H1 (cell line): Measurements from ENCODE around the gene KCNA10. TPM values are rescaled to one million over a fixed set of nuclear protein-coding genes. Genes with fewer than 3 reads are reported as not detected.
A peak's percentile ranks its signal among the peaks of the same experiment; 100 is the strongest.

ENCODE experiments used
- CTCF ChIA-PET: fragments of 300-600 bp; sonication (Branson Sonifier 250); formaldehyde crosslinking; loops from one replicate; lab custom pipeline; 2021; ENCODE audit not compliant: partially characterized antibody; lab: Charles Lee
- POLR2A ChIA-PET: fragments of 300-600 bp; sonication (Branson Sonifier 250); formaldehyde crosslinking; loops from one replicate; lab custom pipeline; 2021; ENCODE audit warnings: inconsistent platforms; ENCODE audit not compliant: partially characterized antibody; lab: Charles Lee
- DNase-seq, 2 experiments: peaks; one replicate each; pipeline versions ENCODE4 v3.0.0 to v3.0.0-alpha.2; 2010 to 2022; ENCODE audit warnings: low spot score in 2 of 2, low read depth in 1 of 2, mixed read lengths in 1 of 2
- FAIRE-seq: peaks from 2 replicates; lab custom pipeline; 2011; peaks lifted over from hg19 to GRCh38; lab: Jason Lieb, UNC
- H2AFZ ChIP-seq: 2 replicates; pipeline ENCODE4 v1.8.1; 2012; ENCODE audit warnings: low read length, inconsistent platforms
- H2AK5ac ChIP-seq: 2 replicates; pipeline ENCODE4 v1.6.1; 2013; ENCODE audit warnings: low read depth, low read length
- H2BK120ac ChIP-seq: replicated peaks from 2 replicates; pipeline ENCODE3; 2013; ENCODE audit warnings: low read depth, low read length, inconsistent platforms
- H2BK12ac ChIP-seq: 2 replicates; pipeline ENCODE4 v1.6.1; 2013; ENCODE audit warnings: low read depth, low read length
- H2BK15ac ChIP-seq: 2 replicates; pipeline ENCODE4 v1.6.1; 2013; ENCODE audit warnings: low read length
- H2BK20ac ChIP-seq: 2 replicates; pipeline ENCODE4 v1.6.1; 2013; ENCODE audit warnings: low read length
- H2BK5ac ChIP-seq: 2 replicates; pipeline ENCODE4 v1.6.1; 2013; ENCODE audit warnings: low read depth, low read length
- H3K14ac ChIP-seq: 2 replicates; pipeline ENCODE4 v1.6.1; 2013; ENCODE audit warnings: inconsistent platforms; ENCODE audit not compliant: insufficient read length
- H3K18ac ChIP-seq: 2 replicates; pipeline ENCODE4 v1.6.1; 2013; ENCODE audit warnings: low read length; ENCODE audit errors: extremely low read depth
- H3K23ac ChIP-seq: 2 replicates; pipeline ENCODE4 v1.6.1; 2013; ENCODE audit warnings: inconsistent platforms; ENCODE audit not compliant: insufficient read length
- H3K23me2 ChIP-seq: 2 replicates; pipeline ENCODE4 v1.6.1; 2013; ENCODE audit warnings: low read depth, low read length
- H3K27ac ChIP-seq: 2 replicates; pipeline ENCODE4 v1.6.1; 2011; ENCODE audit warnings: low read depth, low read length, inconsistent platforms
- H3K27me3 ChIP-seq, 4 experiments: replicated peaks in 1 of 4; 1 replicate in 1 of 4; 2 replicates in 3 of 4; pipeline versions ENCODE4 v1.6.1 to v1.8.1; 2011 to 2013; ENCODE audit warnings: low read length in 3 of 4, mild to moderate bottlenecking in 3 of 4, inconsistent platforms in 2 of 4, mixed read lengths in 2 of 4, moderate library complexity in 1 of 4; ENCODE audit not compliant: control insufficient read depth in 3 of 4, insufficient read depth in 3 of 4; ENCODE audit errors: extremely low read depth in 1 of 4
- H3K36me3 ChIP-seq, 4 experiments: 2 replicates each; pipeline versions ENCODE4 v1.6.1 to v1.8.1; 2011 to 2013; ENCODE audit warnings: mild to moderate bottlenecking in 4 of 4, low read length in 3 of 4, moderate library complexity in 2 of 4, control low read depth in 1 of 4, inconsistent platforms in 1 of 4; ENCODE audit not compliant: insufficient read depth in 4 of 4, control insufficient read depth in 2 of 4
- H3K4ac ChIP-seq: replicated peaks from 2 replicates; pipeline ENCODE3; 2013; ENCODE audit warnings: low read length, low read depth, mixed read lengths, inconsistent platforms; ENCODE audit not compliant: insufficient read length
- H3K4me1 ChIP-seq, 4 experiments: replicated peaks in 1 of 4; 1 replicate in 1 of 4; 2 replicates in 3 of 4; pipeline versions ENCODE4 v1.6.1 to v1.8.1; 2011 to 2013; ENCODE audit warnings: low read length in 3 of 4, inconsistent platforms in 2 of 4, mixed read lengths in 1 of 4; ENCODE audit not compliant: insufficient read depth in 4 of 4, control insufficient read depth in 3 of 4
- H3K4me2 ChIP-seq, 2 experiments: 2 replicates each; pipeline versions ENCODE4 v1.6.1 to v1.8.1; 2011 to 2013; ENCODE audit warnings: low read depth in 2 of 2, low read length in 2 of 2, control low read depth in 1 of 2, inconsistent platforms in 1 of 2, mild to moderate bottlenecking in 1 of 2; ENCODE audit not compliant: insufficient read depth in 1 of 2
- H3K4me3 ChIP-seq, 4 experiments: fragments of 200-600, 300-600 bp in 1 of 4; sonication (generic), shearing (Covaris generic), sonication (Bioruptor Twin) in 1 of 4; 2 replicates each; pipeline versions ENCODE4 v1.5.1 to v1.8.1; 2011 to 2016; ENCODE audit warnings: low read length in 4 of 4, low read depth in 3 of 4, control low read depth in 2 of 4, inconsistent platforms in 2 of 4, mild to moderate bottlenecking in 2 of 4, mixed read lengths in 1 of 4, moderate library complexity in 1 of 4; ENCODE audit not compliant: insufficient read depth in 2 of 4; ENCODE audit errors: extremely low read depth in 1 of 4
- H3K56ac ChIP-seq: replicated peaks from 2 replicates; pipeline ENCODE3; 2013; ENCODE audit warnings: low read depth, mild to moderate bottlenecking, mixed read lengths, low read length, inconsistent platforms; ENCODE audit not compliant: insufficient read length
- H3K79me1 ChIP-seq: 2 replicates; pipeline ENCODE4 v1.6.1; 2013; ENCODE audit warnings: low read depth, low read length, control low read depth
- H3K79me2 ChIP-seq, 2 experiments: 2 replicates each; pipeline versions ENCODE4 v1.6.1 to v1.8.1; 2012 to 2013; ENCODE audit warnings: low read length in 2 of 2, mild to moderate bottlenecking in 2 of 2, inconsistent platforms in 1 of 2; ENCODE audit not compliant: insufficient read depth in 2 of 2, control insufficient read depth in 1 of 2
- H3K9ac ChIP-seq, 4 experiments: replicated peaks in 1 of 4; 1 replicate in 1 of 4; 2 replicates in 3 of 4; pipeline versions ENCODE4 v1.6.1 to v1.8.1; 2011 to 2013; ENCODE audit warnings: low read depth in 3 of 4, low read length in 3 of 4, control low read depth in 2 of 4, mild to moderate bottlenecking in 2 of 4, moderate library complexity in 2 of 4, inconsistent platforms in 1 of 4; ENCODE audit errors: extremely low read depth in 1 of 4
- H3K9me3 ChIP-seq, 2 experiments: 2 replicates each; pipeline versions ENCODE4 v1.6.1 to v1.8.1; 2012 to 2013; ENCODE audit warnings: mild to moderate bottlenecking in 2 of 2, moderate library complexity in 2 of 2, control low read depth in 1 of 2, inconsistent platforms in 1 of 2, low read depth in 1 of 2, low read length in 1 of 2, mixed read lengths in 1 of 2; ENCODE audit not compliant: insufficient read depth in 2 of 2
- H4K20me1 ChIP-seq, 2 experiments: replicated peaks in 1 of 2; 2 replicates each; pipeline versions ENCODE3 to v1.8.1; 2011 to 2013; ENCODE audit warnings: inconsistent platforms in 2 of 2, low read length in 2 of 2, mild to moderate bottlenecking in 1 of 2; ENCODE audit not compliant: insufficient read depth in 2 of 2, control insufficient read depth in 1 of 2
- H4K5ac ChIP-seq: 2 replicates; pipeline ENCODE4 v1.6.1; 2013; ENCODE audit warnings: low read length, low read depth, mixed read lengths, inconsistent platforms; ENCODE audit not compliant: insufficient read length
- H4K8ac ChIP-seq: 2 replicates; pipeline ENCODE4 v1.8.0; 2013; ENCODE audit warnings: mild to moderate bottlenecking, moderate library complexity, low read length, inconsistent platforms; ENCODE audit not compliant: insufficient read depth; ENCODE audit errors: extremely low read depth
- H4K91ac ChIP-seq: replicated peaks from 2 replicates; pipeline ENCODE3; 2013; ENCODE audit warnings: low read length, mixed read lengths, inconsistent platforms; ENCODE audit not compliant: insufficient read length
- POLR2AphosphoS5 ChIP-seq: IDR thresholded peaks from 2 replicates; pipeline ENCODE4 v1.6.1; 2011; ENCODE audit warnings: low read depth, low read length
- RAD21 ChIP-seq, 2 experiments: IDR thresholded peaks in 1 of 2; conservative IDR thresholded peaks in 1 of 2; 2 replicates each; pipeline ENCODE4 v1.6.1; 2011; ENCODE audit warnings: low read depth in 2 of 2, low read length in 2 of 2, improper control_type of control experiment in 1 of 2, inconsistent platforms in 1 of 2, mild to moderate bottlenecking in 1 of 2, moderate library complexity in 1 of 2
- WGBS, 2 experiments: shearing (Covaris generic) in 1 of 2; methylation state at CpG; one replicate each; pipeline versions ENCODE4 v1.1.6 to v1.1.7; 2013 to 2015; ENCODE audit warnings: low lambda C conversion rate in 2 of 2, mixed read lengths in 2 of 2, inconsistent platforms in 1 of 2, low coverage in 1 of 2, missing lambda C conversion rate in 1 of 2; ENCODE audit not compliant: insufficient replicate concordance in 2 of 2, insufficient coverage in 1 of 2, insufficient read length in 1 of 2; ENCODE audit errors: extremely low coverage in 1 of 2, missing lambda C conversion rate in 1 of 2; 5-methylcytosine and 5-hydroxymethylcytosine counted together
- polyA plus RNA-seq, 7 experiments: library from polyadenylated mRNA; depleted of rRNA in 3 of 7; stranded (reverse) in 5 of 7; unstranded in 2 of 7; fragments of >200 nt in 5 of 7; fragments of 200-250 nt in 2 of 7; gene quantifications; 1 replicate in 5 of 7; 2 replicates in 1 of 7; 4 replicates in 1 of 7; pipeline versions ENCODE4 v1.2.1 to v1.2.3, GENCODE V29; 2011 to 2013; ENCODE audit warnings: missing spikeins in 2 of 7, mixed read lengths in 2 of 7
- total RNA-seq: library from RNA; stranded (reverse); fragmentation: NEBNext Ultra II Directional; extraction: Animal tissue kit (Norgen Biotek cat#: 25700); gene quantifications from 2 replicates; pipeline ENCODE4 v1.2.1, GENCODE V29; 2021
- TF ChIP-seq, protein P1 (sequence below), 3 experiments: IDR thresholded peaks; 1 replicate in 2 of 3; 2 replicates in 1 of 3; pipeline versions ENCODE4 v1.5.1 to v1.6.1; 2011; ENCODE audit warnings: low read length in 3 of 3, mild to moderate bottlenecking in 3 of 3, inconsistent platforms in 2 of 3, low read depth in 1 of 3, moderate library complexity in 1 of 3; ENCODE audit not compliant: insufficient read depth in 1 of 3; ENCODE audit errors: control extremely low read depth in 1 of 3

Gene KCNA10
- total and polyA plus RNA-seq, 2 of the 8 experiments (the other 6 are each of a cell fraction or from before 2014, with no cell fraction given), result not detected

DNA sequence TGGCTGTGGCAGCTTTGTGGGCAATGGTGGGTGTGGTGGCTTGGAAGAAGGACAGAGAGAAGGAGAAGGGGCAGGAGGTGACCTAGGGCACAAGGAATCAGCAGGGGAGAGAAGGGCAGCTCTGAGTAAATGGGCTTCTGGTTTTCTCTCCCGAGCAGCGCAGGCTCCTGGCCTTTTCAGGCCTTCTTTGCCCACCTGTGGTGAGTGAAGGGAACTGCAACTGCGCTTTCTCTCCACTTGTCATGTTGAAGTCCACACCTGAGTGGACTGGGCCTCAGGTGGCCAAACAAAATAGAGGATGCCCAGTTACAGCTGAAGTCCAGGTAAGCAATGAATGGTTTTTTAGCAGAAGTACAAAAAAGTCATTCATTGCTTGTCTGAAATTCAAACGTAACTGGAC lies 29.4 kb upstream of the KCNA10 start:
- Histone ChIP-seq H2AK5ac (no peak overlapping the region), H3K4me2 (no peak overlapping the region), H3K79me1 (no peaks in the 10 kb centered on the region), H3K27ac (no peak overlapping the region), H3K9ac (no peak overlapping the region), H3K14ac (no peak overlapping the region), H2BK12ac (no peak overlapping the region), H3K23me2 (no peaks in the 10 kb centered on the region), H3K4me1 (no peaks in the 10 kb centered on the region), H4K8ac (no peak overlapping the region), H4K91ac (no peak overlapping the region), H2BK20ac (no peak overlapping the region), H2BK5ac (no peak overlapping the region), H3K9me3 (no peaks in the 10 kb centered on the region), H3K56ac (no peak overlapping the region), H2BK120ac (no peak overlapping the region), H3K18ac (no peak overlapping the region), H3K79me2 (no peaks in the 10 kb centered on the region), H2AFZ (no peak overlapping the region), H3K36me3 (no peaks in the 10 kb centered on the region), H3K23ac (no peak overlapping the region), H3K4me3 (no peak overlapping the region), H4K20me1 (no peaks in the 10 kb centered on the region), H3K27me3 (peaks cover 0 to 2% (median 2%) of the 10 kb centered on the region in 4 experiments; a peak in 2 of 7 replicates), H2BK15ac (no peak overlapping the region), H3K4ac (no peak overlapping the region), H4K5ac (no peak overlapping the region)
- no peak for FAIRE-seq
- 52% methylated on average over 4 of the region's 4 CpGs; no CpG with 5 or more reads in 1 of the 2 experiments for WGBS, 2 experiments
- ChIA-PET POLR2A (no interaction called here), CTCF (interaction anchor here (0.6 to 12.7 kb wide), 23 partner anchors 8 to 460 kb away, joined by 3 to 302 read pairs (median 4); partner anchors contain the start of gene KCNA2)
- DNase-seq, result peak in 1 of 2 experiments; percentile 52
- TF ChIP-seq POLR2AphosphoS5 (no peak), RAD21 (IDR thresholded peaks at IDR 0.05 in 1 of 2, conservative IDR thresholded peaks at IDR 0.05 in 1 of 2; ENCODE audit: low read depth in 2 of 2, low read length in 2 of 2) (peak; percentile 48 to 52)
- TF ChIP-seq, protein P1, sequence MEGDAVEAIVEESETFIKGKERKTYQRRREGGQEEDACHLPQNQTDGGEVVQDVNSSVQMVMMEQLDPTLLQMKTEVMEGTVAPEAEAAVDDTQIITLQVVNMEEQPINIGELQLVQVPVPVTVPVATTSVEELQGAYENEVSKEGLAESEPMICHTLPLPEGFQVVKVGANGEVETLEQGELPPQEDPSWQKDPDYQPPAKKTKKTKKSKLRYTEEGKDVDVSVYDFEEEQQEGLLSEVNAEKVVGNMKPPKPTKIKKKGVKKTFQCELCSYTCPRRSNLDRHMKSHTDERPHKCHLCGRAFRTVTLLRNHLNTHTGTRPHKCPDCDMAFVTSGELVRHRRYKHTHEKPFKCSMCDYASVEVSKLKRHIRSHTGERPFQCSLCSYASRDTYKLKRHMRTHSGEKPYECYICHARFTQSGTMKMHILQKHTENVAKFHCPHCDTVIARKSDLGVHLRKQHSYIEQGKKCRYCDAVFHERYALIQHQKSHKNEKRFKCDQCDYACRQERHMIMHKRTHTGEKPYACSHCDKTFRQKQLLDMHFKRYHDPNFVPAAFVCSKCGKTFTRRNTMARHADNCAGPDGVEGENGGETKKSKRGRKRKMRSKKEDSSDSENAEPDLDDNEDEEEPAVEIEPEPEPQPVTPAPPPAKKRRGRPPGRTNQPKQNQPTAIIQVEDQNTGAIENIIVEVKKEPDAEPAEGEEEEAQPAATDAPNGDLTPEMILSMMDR (IDR thresholded peaks at IDR 0.05; ENCODE audit: control extremely low read depth in 1 of 3, insufficient read depth in 1 of 3, low read depth in 1 of 3, low read length in 3 of 3), result peak; percentile 47 to 66 (median 60)
